SK-N-SH treated with all-trans-retinoic acid at 6 μM for 48 hours (cell line): Measurements from ENCODE around the gene SLC35D2.

Experiments used
- ATAC-seq: fragments of 200-7000 bp; cut with Tn5 transposase; 3 replicates; pipeline ENCODE4 v1.9.1; 2020; ENCODE audit warnings: mild to moderate bottlenecking, moderate library complexity
- BACH2 ChIP-seq: fragments of 250-450 bp; sonication (Bioruptor Pico); IDR thresholded peaks from 2 replicates; pipeline ENCODE4 v1.9.0; 2021; ENCODE audit warnings: mild to moderate bottlenecking, borderline replicate concordance
- CREB5 ChIP-seq: fragments of 250-450 bp; sonication (Bioruptor Pico); IDR thresholded peaks from 2 replicates; pipeline ENCODE4 v1.5.1; 2020; ENCODE audit warnings: low read depth, mild to moderate bottlenecking, moderate library complexity
- CSDC2 ChIP-seq: fragments of 250-450 bp; sonication (Bioruptor Pico); IDR thresholded peaks from 2 replicates; pipeline ENCODE4 v1.5.0; 2020; ENCODE audit warnings: mild to moderate bottlenecking, moderate library complexity
- CSRNP3 ChIP-seq: fragments of 250-450 bp; sonication (Bioruptor Pico); IDR thresholded peaks from 2 replicates; pipeline ENCODE4 v1.5.1; 2021; ENCODE audit warnings: mild to moderate bottlenecking, moderate library complexity
- ESRRG ChIP-seq: fragments of 250-450 bp; sonication (Bioruptor Pico); IDR thresholded peaks from 2 replicates; pipeline ENCODE4 v1.6.1; 2021; ENCODE audit warnings: mild to moderate bottlenecking
- GLIS3 ChIP-seq: fragments of 250-450 bp; sonication (Bioruptor Pico); IDR thresholded peaks from 2 replicates; pipeline ENCODE4 v1.5.0; 2020; ENCODE audit warnings: mild to moderate bottlenecking, moderate library complexity
- OSR1 ChIP-seq: fragments of 250-450 bp; sonication (Bioruptor Pico); IDR thresholded peaks from 2 replicates; pipeline ENCODE4 v1.8.0; 2022; ENCODE audit warnings: moderate library complexity, mild to moderate bottlenecking, inconsistent platforms
- PPARA ChIP-seq: fragments of 250-450 bp; sonication (Bioruptor Pico); IDR thresholded peaks from 2 replicates; pipeline ENCODE4 v1.5.0; 2020; ENCODE audit warnings: mild to moderate bottlenecking, borderline replicate concordance
- RARB ChIP-seq: fragments of 250-450 bp; sonication (Bioruptor Pico); IDR thresholded peaks from 2 replicates; pipeline ENCODE4 v1.8.0; 2021; ENCODE audit warnings: mild to moderate bottlenecking, moderate library complexity
- TCF4 ChIP-seq: fragments of 250-450 bp; sonication (Bioruptor Pico); IDR thresholded peaks from 2 replicates; pipeline ENCODE4 v1.8.0; 2021; ENCODE audit warnings: mild to moderate bottlenecking, moderate library complexity, borderline replicate concordance
- TOX ChIP-seq: fragments of 250-450 bp; sonication (Bioruptor Pico); IDR thresholded peaks from 2 replicates; pipeline ENCODE4 v1.8.0; 2021; ENCODE audit warnings: mild to moderate bottlenecking, moderate library complexity, borderline replicate concordance
- ZFP3 ChIP-seq: fragments of 250-450 bp; sonication (Bioruptor Pico); IDR thresholded peaks from 2 replicates; pipeline ENCODE4 v1.5.0; 2020; ENCODE audit warnings: mild to moderate bottlenecking, moderate library complexity
- ZNF565 ChIP-seq: fragments of 450-650 bp; formaldehyde crosslinking; conservative IDR thresholded peaks from 2 replicates; pipeline ENCODE4 v1.5.0; 2020; ENCODE audit warnings: low read depth, mild to moderate bottlenecking, moderate library complexity
- ZNF70 ChIP-seq: fragments of 450-650 bp; formaldehyde crosslinking; IDR thresholded peaks from 2 replicates; pipeline ENCODE4 v1.5.0; 2020; ENCODE audit warnings: mild to moderate bottlenecking, moderate library complexity
- TF ChIP-seq, protein P1 (sequence below): fragments of 250-450 bp; sonication (Bioruptor Pico); IDR thresholded peaks from 2 replicates; pipeline ENCODE4 v1.5.0; 2020; ENCODE audit warnings: mild to moderate bottlenecking, moderate library complexity
- TF ChIP-seq, protein P2 (sequence below): fragments of 250-450 bp; sonication (Bioruptor Pico); IDR thresholded peaks from 2 replicates; pipeline ENCODE4 v1.8.0; 2020; ENCODE audit warnings: mild to moderate bottlenecking, moderate library complexity, borderline replicate concordance

Gene SLC35D2

DNA sequence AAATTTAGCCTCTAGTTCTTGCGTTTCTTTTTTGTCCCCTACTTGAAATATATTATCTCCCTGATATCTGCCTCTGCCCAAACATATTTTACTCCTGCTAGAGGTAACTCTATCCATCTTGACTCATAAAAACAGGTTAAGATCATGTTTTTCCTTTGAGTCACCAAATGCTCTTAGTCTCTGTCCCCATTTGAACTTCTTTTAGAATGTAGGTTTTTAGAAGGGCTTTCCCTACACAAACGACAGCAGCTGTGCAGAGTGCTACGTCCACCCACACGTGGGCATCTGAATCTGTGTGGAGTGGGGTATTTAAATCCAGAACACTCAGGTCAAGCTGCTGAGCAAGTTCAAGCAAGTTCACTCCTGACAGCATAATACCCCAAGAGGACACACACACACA lies 83.7 kb downstream of the SLC35D2 start:
- ATAC-seq: peak; percentile 94
- TF ChIP-seq CREB5 (CRISPR knock-in tag) (no peak), TCF4 (CRISPR knock-in tag) (no peak), CSDC2 (CRISPR knock-in tag) (no peak), BACH2 (CRISPR knock-in tag) (no peak), ZNF565 (CRISPR knock-in tag) (no peak)
- TF ChIP-seq, protein P1, sequence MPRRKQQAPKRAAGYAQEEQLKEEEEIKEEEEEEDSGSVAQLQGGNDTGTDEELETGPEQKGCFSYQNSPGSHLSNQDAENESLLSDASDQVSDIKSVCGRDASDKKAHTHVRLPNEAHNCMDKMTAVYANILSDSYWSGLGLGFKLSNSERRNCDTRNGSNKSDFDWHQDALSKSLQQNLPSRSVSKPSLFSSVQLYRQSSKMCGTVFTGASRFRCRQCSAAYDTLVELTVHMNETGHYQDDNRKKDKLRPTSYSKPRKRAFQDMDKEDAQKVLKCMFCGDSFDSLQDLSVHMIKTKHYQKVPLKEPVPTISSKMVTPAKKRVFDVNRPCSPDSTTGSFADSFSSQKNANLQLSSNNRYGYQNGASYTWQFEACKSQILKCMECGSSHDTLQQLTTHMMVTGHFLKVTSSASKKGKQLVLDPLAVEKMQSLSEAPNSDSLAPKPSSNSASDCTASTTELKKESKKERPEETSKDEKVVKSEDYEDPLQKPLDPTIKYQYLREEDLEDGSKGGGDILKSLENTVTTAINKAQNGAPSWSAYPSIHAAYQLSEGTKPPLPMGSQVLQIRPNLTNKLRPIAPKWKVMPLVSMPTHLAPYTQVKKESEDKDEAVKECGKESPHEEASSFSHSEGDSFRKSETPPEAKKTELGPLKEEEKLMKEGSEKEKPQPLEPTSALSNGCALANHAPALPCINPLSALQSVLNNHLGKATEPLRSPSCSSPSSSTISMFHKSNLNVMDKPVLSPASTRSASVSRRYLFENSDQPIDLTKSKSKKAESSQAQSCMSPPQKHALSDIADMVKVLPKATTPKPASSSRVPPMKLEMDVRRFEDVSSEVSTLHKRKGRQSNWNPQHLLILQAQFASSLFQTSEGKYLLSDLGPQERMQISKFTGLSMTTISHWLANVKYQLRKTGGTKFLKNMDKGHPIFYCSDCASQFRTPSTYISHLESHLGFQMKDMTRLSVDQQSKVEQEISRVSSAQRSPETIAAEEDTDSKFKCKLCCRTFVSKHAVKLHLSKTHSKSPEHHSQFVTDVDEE (CRISPR knock-in tag): no peak

- no peak for ATAC-seq
- TF ChIP-seq ESRRG (CRISPR knock-in tag) (no peak), OSR1 (CRISPR knock-in tag) (no peak), GLIS3 (CRISPR knock-in tag) (no peak), RARB (no peak), ZNF565 (CRISPR knock-in tag) (no peak), PPARA (CRISPR knock-in tag) (no peak), BACH2 (CRISPR knock-in tag) (no peak), CREB5 (CRISPR knock-in tag) (no peak), CSRNP3 (CRISPR knock-in tag) (no peak), ZNF70 (CRISPR knock-in tag) (no peak), TOX (CRISPR knock-in tag) (no peak)
- TF ChIP-seq, protein P2, sequence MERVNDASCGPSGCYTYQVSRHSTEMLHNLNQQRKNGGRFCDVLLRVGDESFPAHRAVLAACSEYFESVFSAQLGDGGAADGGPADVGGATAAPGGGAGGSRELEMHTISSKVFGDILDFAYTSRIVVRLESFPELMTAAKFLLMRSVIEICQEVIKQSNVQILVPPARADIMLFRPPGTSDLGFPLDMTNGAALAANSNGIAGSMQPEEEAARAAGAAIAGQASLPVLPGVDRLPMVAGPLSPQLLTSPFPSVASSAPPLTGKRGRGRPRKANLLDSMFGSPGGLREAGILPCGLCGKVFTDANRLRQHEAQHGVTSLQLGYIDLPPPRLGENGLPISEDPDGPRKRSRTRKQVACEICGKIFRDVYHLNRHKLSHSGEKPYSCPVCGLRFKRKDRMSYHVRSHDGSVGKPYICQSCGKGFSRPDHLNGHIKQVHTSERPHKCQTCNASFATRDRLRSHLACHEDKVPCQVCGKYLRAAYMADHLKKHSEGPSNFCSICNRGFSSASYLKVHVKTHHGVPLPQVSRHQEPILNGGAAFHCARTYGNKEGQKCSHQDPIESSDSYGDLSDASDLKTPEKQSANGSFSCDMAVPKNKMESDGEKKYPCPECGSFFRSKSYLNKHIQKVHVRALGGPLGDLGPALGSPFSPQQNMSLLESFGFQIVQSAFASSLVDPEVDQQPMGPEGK (CRISPR knock-in tag): no peak
- TF ChIP-seq, protein P1 (CRISPR knock-in tag): no peak
These were observed 89.4 kb downstream of the SLC35D2 start for GRCh38 chr9:96294159-96294545.

DNA sequence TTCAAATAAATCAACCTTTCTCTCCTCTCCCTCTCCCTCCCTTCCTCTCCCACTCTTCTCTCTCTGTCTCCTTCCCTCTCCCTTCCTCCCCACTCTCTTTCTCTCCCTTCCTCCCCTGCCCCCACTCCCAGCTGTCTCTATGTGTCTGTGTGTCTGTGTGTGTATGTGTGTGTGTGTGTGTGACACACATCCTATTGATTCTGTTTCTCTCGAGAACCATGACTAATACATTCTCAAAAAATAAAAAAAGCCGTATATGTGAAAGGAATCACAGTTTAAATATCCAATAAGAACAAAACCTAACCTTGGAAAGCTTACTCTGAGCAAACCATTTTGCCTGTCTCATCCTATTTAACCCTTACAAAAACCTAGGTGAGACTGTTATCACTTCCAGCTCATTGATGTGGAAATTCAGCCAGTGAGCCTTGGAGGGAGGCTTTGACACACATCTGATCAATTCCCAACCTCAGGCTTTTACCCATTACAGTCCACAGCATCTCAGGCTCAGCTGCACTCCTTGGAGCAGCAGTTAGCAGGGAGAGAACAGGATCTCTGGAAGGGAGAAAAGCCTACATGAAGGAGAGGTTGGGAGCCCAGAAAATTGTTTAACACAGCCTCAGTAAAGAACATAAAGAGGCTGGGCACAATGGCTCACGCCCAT lies 89.9 kb downstream of the SLC35D2 start:
- ATAC-seq: no peak; the same call in 2 of the 3 replicates
- TF ChIP-seq ZFP3 (CRISPR knock-in tag): no peak
- TF ChIP-seq, all 23 proteins: peak for 0
